LHCN-M2 (cell line): ENCODE measurements around the gene SERBP1. TPM values are rescaled to one million over a fixed set of nuclear protein-coding genes. Genes with fewer than 3 reads are reported as not detected.
"Not testable (repeated sequence)": the region's sequence is repeated elsewhere in the genome, so short reads cannot be mapped to it uniquely, and the experiment has no call there.

Experiments
- DNase-seq: peaks from one replicate; pipeline ENCODE4 v3.0.0-alpha.2; 2012; ENCODE audit warnings: low read depth
- total RNA-seq: library from RNA; depleted of rRNA; stranded (reverse); fragments of >200 nt; gene quantifications from 2 replicates; pipeline ENCODE4 v1.2.3, GENCODE V29; 2014

The SERBP1 gene
- total RNA-seq, 1 experiment from 2014 or later = 320 TPM

DNA sequence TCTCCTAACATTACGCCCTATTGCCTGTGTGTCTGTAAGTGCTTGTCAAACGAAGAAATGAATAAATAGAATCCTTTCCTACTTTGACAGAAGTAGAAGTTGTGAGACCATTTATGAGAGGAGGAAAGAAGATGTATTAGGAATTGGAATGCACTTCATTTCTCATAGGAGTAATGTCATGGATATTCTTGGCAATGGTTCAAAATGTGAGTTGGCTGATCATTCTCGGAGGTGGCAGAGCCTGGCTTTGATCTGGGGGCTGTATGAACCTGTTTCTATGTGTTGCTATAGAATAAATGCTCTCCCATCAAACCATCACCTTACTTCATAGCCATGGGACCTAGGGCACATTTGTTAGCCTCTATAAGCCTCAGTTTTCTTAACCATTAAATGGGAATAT lies 10.1 kb upstream of the SERBP1 start:
- no peak for DNase-seq

DNA sequence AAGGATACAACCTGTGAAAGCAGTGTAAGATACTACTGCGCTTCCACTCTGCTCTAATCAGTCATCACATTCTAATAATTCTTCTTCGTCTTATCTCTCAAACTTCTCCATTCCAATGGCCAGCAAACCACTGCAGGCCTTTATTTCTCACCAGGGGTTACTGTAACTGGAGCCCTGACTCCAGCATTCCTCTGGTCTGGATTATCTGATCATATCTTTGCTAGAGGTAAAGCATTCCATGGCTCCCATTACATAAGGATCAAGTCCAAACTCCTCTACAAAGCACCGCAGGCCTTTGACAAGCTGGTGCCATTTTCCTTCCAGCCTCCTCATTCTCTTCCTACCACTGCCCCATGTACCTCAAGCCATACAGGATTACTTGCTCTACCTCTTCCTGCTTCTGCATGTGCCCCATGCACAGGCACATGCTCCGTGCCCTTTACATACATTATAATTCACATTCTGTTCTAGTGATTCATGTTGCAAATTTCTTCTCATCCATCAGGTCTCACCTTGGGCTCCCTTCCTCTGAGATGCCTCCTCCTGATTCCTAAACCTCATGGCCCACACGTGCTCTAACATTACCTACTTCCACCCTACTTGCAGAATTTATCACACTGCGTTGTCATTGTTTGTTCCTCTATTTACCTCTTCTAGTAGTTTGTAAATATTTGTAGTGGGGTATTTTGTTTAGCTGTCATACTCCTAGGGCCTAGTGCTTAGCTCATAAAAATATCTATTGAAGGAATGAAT lies 9.3 kb upstream of the SERBP1 start:
- DNase-seq = no peak

DNA sequence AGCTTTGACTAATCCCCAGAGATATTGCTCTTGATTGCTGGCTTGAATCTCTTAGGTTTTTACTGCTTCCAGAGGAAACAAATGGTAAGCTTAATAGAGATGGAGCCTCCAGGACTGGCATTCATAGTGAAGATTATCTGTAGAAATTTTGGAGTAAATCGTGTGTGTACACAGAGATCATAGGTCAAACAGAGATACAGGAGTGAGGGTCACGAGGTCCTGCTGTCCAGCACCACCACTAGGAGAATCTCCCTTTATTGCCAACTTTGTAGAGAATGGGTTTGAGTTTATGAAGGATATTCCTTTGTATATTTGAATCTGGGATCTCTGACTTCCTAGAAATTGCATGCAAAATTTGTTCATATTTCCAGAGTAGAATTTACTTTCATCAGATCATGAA lies 7.8 kb upstream of the SERBP1 start:
- DNase-seq = no peak

DNA sequence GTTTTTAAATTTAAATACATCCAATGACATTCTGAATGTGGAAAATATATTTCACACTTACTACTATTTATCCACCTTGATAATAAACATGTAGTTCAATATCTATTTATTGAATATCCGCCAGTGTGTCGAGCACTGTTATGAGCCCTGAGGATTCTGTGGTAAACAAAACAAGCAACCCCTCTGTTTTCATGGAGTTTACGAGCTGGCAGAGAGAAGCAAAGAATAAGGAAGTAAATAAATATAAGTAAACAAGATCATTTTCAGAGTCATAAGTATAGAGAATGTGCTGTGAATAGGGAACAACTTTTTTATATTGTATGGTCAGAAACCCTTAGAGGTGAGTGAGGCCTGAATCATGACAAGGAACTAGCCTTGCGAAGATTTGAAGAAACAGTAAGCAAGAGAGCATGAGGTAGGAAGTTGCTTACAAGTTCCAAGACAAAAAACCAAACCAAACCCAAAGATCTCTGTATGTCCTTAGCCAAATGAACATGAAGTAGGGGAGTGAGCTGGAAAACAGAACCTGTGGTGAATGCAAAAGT lies 6.4 kb upstream of the SERBP1 start:
- DNase-seq = no peak

DNA sequence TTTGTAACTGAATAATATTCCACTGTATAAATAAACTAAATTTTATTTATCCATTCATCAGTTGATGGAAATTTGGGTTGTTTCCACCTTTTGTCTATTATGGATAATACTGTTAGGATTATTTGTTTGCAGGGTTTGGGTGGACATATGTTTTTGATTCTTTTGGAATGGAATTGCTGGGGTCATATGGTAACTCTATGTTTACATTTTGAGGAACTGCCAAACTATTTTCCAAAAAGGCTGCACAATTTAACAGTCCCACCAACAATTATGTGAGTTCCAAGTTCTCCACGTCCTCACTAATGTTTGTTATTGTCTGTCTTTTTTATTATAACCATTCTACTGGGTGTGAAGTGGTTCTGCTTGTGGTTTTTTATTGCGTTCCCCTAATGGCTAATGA lies 4.3 kb upstream of the SERBP1 start:
- DNase-seq = no peak

DNA sequence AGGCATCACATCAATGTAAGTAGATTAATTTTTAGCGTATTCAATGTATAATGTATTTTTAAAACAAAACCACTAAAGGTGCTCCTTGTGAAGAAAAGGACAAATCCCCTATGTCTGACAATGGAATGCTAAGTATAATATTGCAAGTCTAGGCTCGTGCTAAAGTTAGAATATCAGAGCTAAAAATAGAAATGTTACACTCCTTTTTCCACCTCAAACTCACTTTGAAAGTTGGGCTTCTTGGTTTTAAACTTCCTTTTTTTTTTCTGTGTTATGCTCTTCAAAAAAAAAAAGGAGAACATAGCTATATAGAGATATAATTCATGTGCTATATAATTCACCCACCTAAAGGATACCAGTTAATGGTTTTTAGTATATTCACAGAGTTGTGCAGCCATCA lies 3.6 kb upstream of the SERBP1 start:
- DNase-seq = no peak

DNA sequence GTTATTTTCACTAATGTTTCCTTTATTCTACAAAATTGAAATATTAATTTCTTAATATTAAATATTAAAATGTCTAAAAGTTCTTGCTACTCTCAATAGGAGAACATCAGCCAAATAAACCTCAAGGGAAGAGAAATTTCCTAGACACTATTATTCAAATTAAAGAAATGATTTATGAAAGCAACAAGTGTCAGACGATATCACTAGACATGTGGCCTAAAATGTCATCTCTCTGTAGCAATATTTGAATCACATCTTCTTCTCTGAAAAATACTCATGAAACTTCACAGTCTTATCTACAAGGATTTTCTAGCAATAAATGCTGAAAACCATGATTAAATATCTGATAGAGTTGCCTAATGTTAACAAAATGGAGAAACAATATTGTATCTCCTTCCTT lies 2.5 kb upstream of the SERBP1 start:
- no peak for DNase-seq

DNA sequence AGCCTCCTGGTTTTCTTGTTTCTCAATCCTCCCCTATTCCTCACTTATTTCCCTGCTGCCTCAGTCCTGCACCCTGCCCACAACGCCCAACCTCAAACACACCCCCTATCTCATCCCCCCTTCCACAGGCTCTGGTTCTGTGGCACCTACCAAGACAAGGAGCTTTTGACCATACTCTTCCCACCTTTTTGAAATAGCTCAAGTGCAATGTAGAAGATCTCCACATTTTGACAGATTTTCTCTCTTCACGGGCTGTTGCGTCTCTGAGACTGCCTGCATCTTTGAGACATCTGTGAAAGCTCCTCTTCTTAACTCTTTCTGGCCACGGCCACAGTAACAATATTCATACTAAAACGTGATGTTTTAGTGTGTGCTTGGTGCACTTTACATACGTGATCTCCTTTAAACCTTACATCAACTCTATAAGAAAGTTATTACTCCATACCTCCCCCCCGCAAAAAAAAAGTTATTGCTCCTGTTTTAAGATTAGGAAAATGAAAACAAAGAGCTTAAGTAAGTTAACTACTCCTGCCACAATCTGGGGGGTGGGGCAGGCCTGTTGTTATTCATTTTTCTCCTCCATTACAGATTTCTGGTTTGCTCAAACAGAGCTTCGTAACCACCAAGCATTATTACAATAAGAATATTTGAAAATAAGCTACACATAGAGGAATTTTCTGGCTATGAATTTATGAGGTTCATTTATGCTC lies 1.8 kb upstream of the SERBP1 start:
- no peak for DNase-seq

DNA sequence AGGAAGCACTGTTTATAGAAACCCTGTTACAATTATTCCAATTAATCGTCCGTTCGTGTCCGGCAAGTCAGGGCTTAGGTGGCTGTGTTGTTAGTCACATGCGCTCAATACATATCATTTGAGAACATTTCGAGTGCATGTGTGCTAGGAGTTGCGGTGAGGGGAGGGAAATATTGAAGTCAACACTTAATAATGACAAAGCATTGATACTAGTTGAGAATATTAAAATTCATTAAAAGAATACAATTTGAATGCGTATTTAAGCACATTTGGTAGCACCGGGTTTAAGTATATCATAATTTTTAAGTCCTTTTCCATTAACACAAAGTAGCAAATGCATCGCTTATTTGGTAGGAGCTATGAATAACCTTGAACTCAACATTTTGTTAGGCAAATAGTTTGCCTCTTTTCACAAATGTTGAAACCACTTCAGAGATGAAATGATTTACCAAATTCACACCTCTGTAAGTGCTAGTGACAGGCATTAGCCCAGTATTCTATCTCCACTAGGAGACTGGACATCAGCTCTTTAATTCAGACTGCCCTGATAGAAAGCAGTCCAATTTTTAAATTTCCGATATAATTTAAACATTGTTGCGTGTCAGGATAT lies 1.1 kb upstream of the SERBP1 start:
- no peak for DNase-seq

DNA sequence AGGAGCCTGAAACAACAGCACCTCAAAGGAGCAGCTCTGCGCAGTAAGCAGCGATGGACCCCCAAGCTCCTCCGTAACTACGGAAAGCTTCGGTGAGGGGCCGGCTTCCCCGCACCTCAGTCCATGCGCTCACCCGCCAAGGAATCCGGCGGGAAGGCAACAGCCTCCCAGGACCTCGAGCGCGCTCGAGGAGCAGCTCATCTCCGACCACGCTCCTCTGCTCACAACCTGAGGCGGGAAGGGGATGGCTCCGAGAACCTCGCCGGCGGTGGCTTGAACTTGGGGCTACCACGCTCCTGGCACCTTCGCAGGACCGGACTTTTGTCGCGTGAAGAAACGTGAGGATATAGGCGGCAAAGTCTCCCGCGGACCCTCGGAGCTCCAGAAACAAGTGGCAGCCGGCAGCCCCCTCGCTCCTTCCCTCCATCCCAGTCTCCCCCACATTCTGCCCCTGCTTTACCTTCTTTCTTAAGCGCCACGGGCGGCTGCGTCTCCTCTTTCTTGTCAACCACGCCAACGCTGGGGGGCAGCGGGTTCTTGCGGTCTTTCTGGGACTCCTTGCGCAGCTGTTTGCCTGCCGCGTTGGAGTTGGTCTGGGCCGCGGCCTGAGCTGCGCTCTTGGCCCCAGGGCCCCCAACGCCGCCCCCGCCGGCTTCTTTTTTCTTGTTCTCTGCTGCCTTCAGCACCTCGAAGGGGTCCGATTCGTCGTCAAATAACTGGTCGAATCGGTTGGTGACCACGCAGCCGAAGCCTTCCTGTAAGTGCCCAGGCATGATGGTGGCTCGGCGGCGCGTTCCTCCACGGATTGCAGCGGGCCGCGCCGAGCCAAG lies 459 bp downstream of the SERBP1 start:
- DNase-seq = no peak

DNA sequence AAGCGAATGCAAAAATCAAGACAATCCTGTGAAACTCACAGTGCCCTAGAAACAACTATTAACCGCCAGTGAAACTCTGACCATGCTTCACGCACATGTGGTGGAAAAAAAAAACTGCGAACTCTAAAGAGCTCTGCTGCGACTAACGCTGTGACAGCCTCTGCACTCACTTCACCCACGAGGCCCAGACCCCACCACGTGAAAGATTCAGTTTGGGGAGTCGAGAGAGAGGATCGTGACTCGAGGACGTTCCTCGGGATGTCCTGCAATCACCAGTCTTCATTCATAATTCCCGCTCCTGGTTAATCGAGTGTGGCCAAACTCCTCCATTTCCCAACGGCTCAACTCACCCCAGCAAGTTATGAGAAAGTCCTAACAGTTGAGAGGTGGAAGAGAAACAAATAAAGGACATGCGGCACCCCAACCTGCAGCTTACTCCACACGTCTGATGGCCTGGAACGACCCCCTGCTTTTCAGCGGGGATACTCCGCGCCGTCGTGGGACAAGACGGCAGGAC lies 1.1 kb downstream of the SERBP1 start:
- no peak for DNase-seq

DNA sequence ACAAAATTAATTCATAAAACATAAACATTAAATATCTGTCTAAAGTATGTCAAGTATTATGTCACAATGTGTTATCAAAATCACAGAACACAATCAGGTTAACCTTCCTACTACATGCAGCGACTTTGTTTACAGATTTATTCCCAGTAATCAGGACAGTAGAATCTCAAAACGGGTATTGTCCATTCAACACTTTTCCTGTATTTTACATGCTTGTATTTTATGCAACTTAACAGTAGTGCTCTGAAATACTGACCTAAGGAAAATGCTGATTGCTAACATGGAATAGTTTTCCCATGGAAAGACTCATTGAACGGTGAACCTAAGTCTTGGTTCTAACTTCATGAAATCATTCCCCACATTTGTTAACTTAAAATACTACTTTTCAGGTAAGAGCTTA lies 2.3 kb downstream of the SERBP1 start:
- DNase-seq = no peak

DNA sequence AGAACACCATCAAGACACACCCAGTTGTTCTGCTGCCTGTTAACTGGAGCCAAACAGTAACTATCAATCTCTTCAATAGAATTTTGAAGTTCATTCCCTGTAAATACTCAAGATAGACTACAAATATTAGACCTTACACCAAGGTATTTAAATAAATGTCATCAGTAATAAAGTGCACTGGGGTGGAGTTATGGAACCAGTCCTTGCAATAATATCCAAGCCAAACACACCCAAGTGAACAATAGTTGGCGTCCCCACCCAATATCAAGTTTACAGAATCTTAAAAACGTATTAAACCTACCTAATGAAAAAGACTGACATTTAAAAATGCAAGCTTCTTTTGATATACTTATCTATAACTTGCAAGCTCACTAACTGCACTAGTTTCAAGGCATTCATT lies 2.7 kb downstream of the SERBP1 start:
- no peak for DNase-seq

DNA sequence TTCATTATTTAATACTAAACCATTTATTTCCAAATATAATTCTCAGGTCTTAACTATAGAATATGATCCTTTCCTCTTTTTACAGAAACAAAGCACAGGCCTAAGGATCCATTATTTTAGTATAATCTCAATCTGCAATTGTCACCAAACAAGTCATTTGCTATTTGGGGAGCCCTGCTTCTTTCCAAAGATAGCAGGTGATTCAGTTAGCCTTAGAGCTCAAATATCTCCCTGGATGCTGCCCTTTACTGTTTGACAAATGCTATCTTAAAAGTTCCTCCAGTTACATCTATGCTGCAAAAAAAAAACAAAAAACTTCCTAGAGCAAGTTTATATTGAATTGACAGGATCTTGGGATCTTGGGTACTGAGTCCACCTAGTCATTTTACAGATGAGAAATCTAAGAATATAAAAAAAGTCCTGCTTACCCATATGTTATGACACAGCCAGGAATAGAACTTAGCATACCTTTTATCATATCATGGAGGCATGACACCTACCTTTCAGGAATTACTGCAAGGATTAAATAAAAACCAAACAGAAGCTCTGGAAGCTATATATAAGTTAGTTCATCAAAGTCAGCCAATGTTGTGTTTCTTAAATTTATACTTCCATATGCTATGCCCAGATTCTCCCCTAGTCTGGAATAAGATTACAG lies 9.2 kb downstream of the SERBP1 start:
- no peak for DNase-seq

DNA sequence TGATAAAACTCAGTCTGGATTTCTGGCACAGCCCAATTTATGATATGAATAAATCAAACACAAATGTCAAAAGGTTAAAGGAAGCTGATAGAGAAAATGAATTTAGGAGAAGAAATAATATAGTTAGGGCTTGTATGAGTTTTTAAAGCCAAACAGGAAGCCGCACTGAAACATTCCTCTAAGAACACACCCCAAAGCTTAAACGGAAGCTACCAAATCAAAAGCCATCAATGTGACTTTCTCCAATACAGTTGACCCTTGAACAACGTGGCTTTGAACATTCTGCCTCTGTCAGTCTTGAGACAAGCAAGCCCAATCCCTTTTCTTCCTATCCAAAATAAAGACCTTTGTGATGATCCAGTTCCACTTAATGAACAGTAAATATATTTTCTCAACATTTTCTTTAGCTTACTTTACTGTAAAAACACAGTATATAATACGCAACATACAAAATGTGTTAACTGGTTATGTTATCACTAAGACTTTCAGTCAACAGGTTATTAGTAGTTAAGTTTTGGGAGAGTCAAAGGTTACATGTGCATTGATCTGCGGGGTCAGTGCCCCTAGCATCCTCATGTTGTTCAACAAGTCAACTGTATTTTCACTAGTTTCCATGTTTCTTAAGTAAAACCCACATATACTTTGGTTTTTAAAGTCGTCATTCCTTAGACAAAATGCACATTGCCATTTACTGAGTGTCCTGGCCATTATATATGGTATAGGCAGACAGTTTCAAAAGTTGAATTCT lies 11.2 kb downstream of the SERBP1 start:
- DNase-seq = no peak

DNA sequence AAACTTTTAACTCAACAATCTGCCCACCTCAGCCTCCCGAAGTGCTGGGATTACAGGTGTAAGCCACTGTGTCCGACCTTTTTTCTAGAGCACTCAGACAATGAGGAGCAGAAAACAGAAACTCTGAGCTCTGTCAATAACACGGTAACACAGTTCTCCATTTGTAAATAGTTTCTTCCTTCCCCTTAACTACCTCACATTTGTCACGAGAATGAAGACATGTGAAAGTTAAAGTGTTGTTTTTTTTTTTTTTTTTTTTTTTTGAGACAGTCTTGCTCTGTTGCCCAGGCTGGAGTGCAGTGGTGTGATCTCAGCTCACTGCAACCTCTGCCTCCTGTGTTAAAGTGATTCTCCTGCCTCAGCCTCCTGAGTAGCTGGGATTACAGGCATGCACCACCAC lies 12.5 kb downstream of the SERBP1 start:
- not testable (repeated sequence) for DNase-seq

DNA sequence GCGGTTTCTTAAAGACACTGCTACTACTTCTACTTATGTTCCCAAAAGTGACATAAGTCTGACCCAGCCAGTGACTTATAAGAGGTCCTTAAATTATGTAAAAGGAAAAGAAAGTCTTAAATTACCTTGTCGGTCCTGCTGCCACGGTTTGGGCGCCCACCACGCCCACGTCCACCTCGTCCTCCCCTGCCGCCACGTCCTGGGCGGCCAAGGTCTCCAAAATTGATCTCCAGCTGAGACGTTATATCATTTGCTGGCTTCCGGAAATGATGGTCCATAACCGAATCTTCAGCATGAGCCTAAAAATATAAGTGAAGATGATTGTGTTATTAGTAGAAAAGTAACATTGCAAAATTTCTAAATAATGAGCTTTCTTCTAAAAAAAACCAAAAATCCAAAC lies 15.2 kb downstream of the SERBP1 start:
- DNase-seq = no peak

DNA sequence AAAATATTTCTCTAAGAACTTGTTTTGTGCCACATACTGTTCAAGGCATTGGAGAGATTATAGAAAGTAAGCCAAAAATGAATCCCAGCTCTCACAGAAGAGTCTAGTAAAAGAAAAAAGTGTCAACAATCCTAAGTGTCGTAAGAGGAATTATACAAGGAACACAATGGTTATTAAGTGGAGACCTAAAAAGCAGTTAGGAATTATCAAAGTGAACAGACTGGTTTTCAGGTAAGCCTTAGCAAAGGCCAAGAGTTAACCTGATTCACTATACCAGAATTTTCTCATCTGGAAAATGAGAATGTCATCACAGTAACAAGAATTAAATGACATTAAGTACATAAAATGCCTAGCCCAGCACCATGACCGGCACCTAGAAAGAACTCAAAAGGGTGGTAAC lies 15.6 kb downstream of the SERBP1 start:
- DNase-seq = no peak

DNA sequence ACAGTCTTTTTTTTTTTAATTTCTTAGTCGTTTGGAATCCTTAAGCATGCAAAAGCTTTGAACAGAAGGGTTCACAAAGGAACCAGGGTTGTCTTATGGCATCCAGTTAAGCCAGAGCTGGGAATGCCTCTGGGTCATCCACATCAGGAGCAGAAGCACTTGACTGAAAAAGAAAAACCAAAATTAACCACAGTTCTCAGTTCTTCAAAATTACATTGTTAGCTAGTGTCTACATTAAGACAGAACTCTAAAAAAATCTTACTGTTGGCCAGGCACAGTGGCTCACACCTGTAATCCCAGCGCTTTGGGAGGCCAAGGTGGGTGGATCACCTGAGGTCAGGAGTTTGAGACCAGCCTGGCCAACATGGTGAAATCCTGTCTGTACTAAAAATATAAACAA lies 17.1 kb downstream of the SERBP1 start:
- DNase-seq = not testable (repeated sequence)

DNA sequence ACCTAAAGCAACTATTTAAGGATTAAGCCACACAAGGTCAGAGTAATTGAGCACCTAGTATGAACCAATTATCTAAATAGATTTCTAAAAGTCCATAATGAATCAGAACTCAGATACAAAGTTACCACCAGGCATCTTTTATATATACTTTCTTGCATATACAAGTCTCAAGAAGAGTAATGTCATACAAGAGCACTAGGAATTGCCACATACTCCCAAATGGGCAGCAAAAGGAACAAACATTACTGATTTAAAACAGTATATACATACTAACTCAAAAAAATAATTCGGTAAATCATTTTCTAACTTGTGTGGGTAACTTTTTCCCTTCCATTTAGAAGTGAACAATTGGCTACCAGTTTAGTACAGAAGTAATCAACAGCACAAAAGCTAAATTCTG lies 22.1 kb downstream of the SERBP1 start:
- no peak for DNase-seq
